Measurements from ENCODE around the gene LIN7B.

The LIN7B gene

GRCh38 chr19:49097453-49098288 lies 16.5 kb upstream of the LIN7B start:
- peak; percentile 15 to 81 for DNase-seq

GRCh38 chr19:49098795-49099194 lies 15.4 kb upstream of the LIN7B start:
- DNase-seq = no peak

- no peak for DNase-seq
Observed at GRCh38 chr19:49101160-49101559, 13.0 kb upstream of the LIN7B start.

GRCh38 chr19:49102303-49102702 lies 11.9 kb upstream of the LIN7B start:
- no peak for DNase-seq

- DNase-seq = no peak
Observed at GRCh38 chr19:49103331-49104085, 10.7 kb upstream of the LIN7B start.

GRCh38 chr19:49104229-49104864 lies 9.8 kb upstream of the LIN7B start:
- no peak for DNase-seq

GRCh38 chr19:49106648-49107135 lies 7.5 kb upstream of the LIN7B start:
- peak; percentile 11 to 19 for DNase-seq

GRCh38 chr19:49107625-49108459 lies 6.3 kb upstream of the LIN7B start:
- no peak for DNase-seq

- no peak for DNase-seq
Observed at GRCh38 chr19:49109051-49109450, 5.1 kb upstream of the LIN7B start.

GRCh38 chr19:49109569-49110233 lies 4.5 kb upstream of the LIN7B start:
- no peak for DNase-seq

GRCh38 chr19:49110567-49110966 lies 3.6 kb upstream of the LIN7B start:
- DNase-seq = no peak

- no peak for DNase-seq
Observed at GRCh38 chr19:49111218-49111998, 2.8 kb upstream of the LIN7B start.

- DNase-seq = no peak
Observed at GRCh38 chr19:49114630-49115363, 627 bp downstream of the LIN7B start.

GRCh38 chr19:49116544-49116943 lies 2.4 kb downstream of the LIN7B start:
- peak; percentile 7 to 35 for DNase-seq

- no peak for DNase-seq
Observed at GRCh38 chr19:49117677-49118564, 3.8 kb downstream of the LIN7B start.

- peak; percentile 87 to 88 for DNase-seq
Observed at GRCh38 chr19:49118565-49119410, 4.6 kb downstream of the LIN7B start, which contains the start of gene C19orf73. Gene C19orf73 (minus strand): TSS chr19:49119143. CDS start chr19:49119022, 121 bp downstream.

GRCh38 chr19:49119411-49120324 lies 5.5 kb downstream of the LIN7B start, which contains the start of gene PPFIA3:
Gene PPFIA3 (plus strand): TSS chr19:49119544. CDS start chr19:49127874, 8,330 bp downstream.
- DNase-seq = no peak
